Measurements from ENCODE around the gene GALNT8.

The GALNT8 gene

DNA sequence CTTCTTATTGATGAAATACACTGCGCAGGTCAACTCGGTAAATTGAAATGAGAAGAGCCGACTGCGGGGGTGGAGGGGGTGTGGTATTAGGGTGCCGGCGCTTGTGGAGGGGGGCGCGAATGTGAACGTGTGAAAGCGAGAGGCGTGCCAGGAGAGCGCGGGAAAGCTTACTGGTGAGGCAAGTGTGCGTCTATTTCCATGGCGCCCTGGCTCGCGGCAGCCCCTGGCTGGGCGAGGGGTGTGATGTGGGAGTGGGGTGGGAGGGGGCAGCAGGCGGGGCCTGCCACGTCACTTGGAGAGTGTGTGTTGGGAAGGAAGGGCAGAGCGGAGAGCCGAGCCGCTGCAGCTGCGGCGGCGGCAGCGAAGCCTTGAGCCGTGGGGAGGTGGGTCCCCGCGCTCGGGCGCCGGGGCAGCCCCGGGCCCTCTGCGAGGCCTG lies 88.8 kb downstream of the GALNT8 start:
- no peak for DNase-seq (ENCODE audit: low spot score)
- peak; percentile 11; the same call in 1 of the 3 replicates for ATAC-seq (ENCODE audit: low read depth)
- TF ChIP-seq, protein P1, sequence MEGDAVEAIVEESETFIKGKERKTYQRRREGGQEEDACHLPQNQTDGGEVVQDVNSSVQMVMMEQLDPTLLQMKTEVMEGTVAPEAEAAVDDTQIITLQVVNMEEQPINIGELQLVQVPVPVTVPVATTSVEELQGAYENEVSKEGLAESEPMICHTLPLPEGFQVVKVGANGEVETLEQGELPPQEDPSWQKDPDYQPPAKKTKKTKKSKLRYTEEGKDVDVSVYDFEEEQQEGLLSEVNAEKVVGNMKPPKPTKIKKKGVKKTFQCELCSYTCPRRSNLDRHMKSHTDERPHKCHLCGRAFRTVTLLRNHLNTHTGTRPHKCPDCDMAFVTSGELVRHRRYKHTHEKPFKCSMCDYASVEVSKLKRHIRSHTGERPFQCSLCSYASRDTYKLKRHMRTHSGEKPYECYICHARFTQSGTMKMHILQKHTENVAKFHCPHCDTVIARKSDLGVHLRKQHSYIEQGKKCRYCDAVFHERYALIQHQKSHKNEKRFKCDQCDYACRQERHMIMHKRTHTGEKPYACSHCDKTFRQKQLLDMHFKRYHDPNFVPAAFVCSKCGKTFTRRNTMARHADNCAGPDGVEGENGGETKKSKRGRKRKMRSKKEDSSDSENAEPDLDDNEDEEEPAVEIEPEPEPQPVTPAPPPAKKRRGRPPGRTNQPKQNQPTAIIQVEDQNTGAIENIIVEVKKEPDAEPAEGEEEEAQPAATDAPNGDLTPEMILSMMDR (IDR thresholded peaks at IDR 0.05; ENCODE audit: poor library complexity, severe bottlenecking), result no peak
- Histone ChIP-seq H3K4me1 (ENCODE audit: insufficient read depth, poor library complexity, severe bottlenecking) (no peaks in the 10 kb centered on the region), H3K4me3 (ENCODE audit: severe bottlenecking) (no peak overlapping the region), H3K27ac (ENCODE audit: poor library complexity, severe bottlenecking) (no peak overlapping the region), H3K36me3 (ENCODE audit: low read depth) (no peaks in the 10 kb centered on the region), H3K9me3 (ENCODE audit: severe bottlenecking) (no peaks in the 10 kb centered on the region), H3K27me3 (ENCODE audit: insufficient read depth, poor library complexity, severe bottlenecking) (peaks cover 54% of the 10 kb centered on the region)

DNA sequence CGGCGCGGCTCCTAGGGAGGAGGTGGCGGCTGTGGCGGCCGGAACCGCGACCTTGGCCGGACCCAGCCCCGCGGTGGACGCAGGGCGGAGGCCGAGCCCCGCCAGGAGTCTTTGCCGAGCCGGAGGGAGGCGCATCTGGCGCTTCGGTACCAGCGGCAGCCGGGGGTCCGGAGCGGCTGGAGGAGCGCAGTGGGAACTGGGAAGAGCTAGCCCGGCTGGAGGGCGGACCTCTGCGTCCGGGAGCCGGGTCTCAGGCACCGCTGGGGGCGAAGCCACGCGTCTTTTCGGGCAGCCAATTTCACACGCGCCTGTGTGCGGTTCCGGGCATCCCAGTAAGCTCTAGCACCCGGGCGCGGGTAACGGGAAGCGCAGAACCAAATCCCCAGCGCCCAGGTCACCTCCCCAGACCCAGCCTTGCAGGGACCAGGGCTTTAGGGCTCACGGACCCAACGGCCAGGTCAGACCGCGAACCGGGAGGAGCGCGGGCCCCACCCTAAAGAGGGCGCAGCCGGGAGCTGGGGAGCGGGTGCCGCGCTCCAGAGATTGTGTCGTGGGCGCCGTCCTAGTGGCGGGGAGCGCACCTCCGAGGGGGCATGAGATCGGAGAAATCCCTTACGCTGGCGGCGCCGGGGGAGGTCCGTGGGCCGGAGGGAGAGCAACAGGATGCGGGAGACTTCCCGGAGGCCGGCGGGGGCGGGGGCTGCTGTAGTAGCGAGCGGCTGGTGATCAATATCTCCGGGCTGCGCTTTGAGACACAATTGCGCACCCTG lies 89.4 kb downstream of the GALNT8 start:
- Histone ChIP-seq H3K4me1 (ENCODE audit: insufficient read depth, poor library complexity, severe bottlenecking) (no peaks in the 10 kb centered on the region), H3K27ac (ENCODE audit: poor library complexity, severe bottlenecking) (no peak overlapping the region), H3K9me3 (ENCODE audit: severe bottlenecking) (no peaks in the 10 kb centered on the region), H3K4me3 (ENCODE audit: severe bottlenecking) (no peak overlapping the region), H3K27me3 (ENCODE audit: insufficient read depth, poor library complexity, severe bottlenecking) (peaks cover 54% of the 10 kb centered on the region), H3K36me3 (ENCODE audit: low read depth) (no peaks in the 10 kb centered on the region)
- DNase-seq (ENCODE audit: low spot score) (no peak), ATAC-seq (ENCODE audit: low read depth) (peak; percentile 12; the same call in 2 of the 3 replicates)
- TF ChIP-seq, protein P1 (IDR thresholded peaks at IDR 0.05; ENCODE audit: poor library complexity, severe bottlenecking), result no peak

DNA sequence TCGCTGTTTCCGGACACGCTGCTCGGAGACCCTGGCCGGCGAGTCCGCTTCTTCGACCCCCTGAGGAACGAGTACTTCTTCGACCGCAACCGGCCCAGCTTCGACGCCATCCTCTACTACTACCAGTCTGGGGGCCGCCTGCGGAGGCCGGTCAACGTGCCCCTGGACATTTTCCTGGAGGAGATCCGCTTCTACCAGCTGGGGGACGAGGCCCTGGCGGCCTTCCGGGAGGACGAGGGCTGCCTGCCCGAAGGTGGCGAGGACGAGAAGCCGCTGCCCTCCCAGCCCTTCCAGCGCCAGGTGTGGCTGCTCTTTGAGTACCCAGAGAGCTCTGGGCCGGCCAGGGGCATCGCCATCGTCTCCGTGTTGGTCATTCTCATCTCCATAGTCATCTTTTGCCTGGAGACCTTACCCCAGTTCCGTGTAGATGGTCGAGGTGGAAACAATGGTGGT lies 90.0 kb downstream of the GALNT8 start:
- H3K27ac ChIP-seq (ENCODE audit: poor library complexity, severe bottlenecking), result no peak overlapping the region
- TF ChIP-seq, protein P1 (IDR thresholded peaks at IDR 0.05; ENCODE audit: poor library complexity, severe bottlenecking), result no peak
- H3K27me3 ChIP-seq (ENCODE audit: insufficient read depth, poor library complexity, severe bottlenecking), result peaks cover 54% of the 10 kb centered on the region
- H3K36me3 ChIP-seq (ENCODE audit: low read depth), result no peaks in the 10 kb centered on the region
- H3K4me3 ChIP-seq (ENCODE audit: severe bottlenecking), result no peak overlapping the region
- no peaks in the 10 kb centered on the region for H3K4me1 ChIP-seq (ENCODE audit: insufficient read depth, poor library complexity, severe bottlenecking)
- ATAC-seq (ENCODE audit: low read depth) (no peak), DNase-seq (ENCODE audit: low spot score) (no peak)
- no peaks in the 10 kb centered on the region for H3K9me3 ChIP-seq (ENCODE audit: severe bottlenecking)

DNA sequence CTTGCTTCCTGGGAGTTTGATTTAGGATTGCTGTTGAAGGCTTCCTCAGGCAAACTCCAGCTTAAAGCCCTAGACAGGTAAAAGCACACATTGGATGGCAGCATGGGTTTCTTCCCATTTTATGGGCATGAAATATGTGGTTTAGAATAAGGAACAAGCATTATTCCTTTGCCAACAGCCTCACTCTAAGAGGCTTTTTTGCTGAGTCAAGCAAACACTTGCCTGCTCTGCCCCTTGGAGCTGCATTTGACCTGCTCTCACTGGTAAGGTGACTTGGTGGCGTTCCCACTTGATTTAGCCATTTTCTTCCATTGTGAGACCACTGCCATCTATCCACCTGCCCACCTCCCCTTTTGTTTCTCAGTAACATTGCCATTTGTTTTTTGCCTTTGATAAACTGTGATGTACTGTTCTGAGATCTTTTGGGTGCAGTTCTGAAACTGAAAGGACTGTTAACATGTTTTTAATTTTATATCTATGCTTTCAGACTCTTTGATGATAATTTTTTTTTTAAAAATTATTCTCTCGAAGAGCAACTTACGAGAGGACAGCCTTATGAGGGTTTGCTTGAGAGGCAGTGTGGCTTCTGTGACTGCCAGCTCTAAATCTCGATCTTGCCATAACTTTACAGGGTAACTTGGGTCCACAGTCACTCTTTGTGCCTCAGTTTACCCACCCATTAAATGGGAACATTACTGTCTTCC lies 92.6 kb downstream of the GALNT8 start:
- Histone ChIP-seq H3K36me3 (ENCODE audit: low read depth) (no peaks in the 10 kb centered on the region), H3K4me1 (ENCODE audit: insufficient read depth, poor library complexity, severe bottlenecking) (no peaks in the 10 kb centered on the region), H3K4me3 (ENCODE audit: severe bottlenecking) (no peak overlapping the region), H3K27ac (ENCODE audit: poor library complexity, severe bottlenecking) (no peak overlapping the region), H3K9me3 (ENCODE audit: severe bottlenecking) (no peaks in the 10 kb centered on the region), H3K27me3 (ENCODE audit: insufficient read depth, poor library complexity, severe bottlenecking) (peaks cover 44% of the 10 kb centered on the region)
- ATAC-seq (ENCODE audit: low read depth), result no peak
- DNase-seq (ENCODE audit: low spot score), result no peak
- TF ChIP-seq, protein P1 (IDR thresholded peaks at IDR 0.05; ENCODE audit: poor library complexity, severe bottlenecking), result no peak

Data from RWPE2 (cell line).